ENCODE results near the gene LRRC26.
A peak's percentile ranks its signal among the peaks of the same experiment; 100 is the strongest.

Gene LRRC26

GRCh38 chr9:137182836-137183235 is 13.0 kb upstream of the LRRC26 start:
- DNase-seq (ENCODE audit: low spot score): no peak

GRCh38 chr9:137181680-137182079 is 11.8 kb upstream of the LRRC26 start:
- no peak for DNase-seq (ENCODE audit: low spot score)

- no peak for DNase-seq (ENCODE audit: low spot score)
These were observed 10.6 kb upstream of the LRRC26 start for GRCh38 chr9:137180491-137180890.

GRCh38 chr9:137179761-137180160 is 9.9 kb upstream of the LRRC26 start:
- no peak for DNase-seq (ENCODE audit: low spot score)

GRCh38 chr9:137178939-137179630 is 9.2 kb upstream of the LRRC26 start:
- DNase-seq (ENCODE audit: low spot score): no peak

GRCh38 chr9:137178201-137178938 is 8.5 kb upstream of the LRRC26 start:
- no peak for DNase-seq (ENCODE audit: low spot score)

GRCh38 chr9:137176302-137177182 is 6.7 kb upstream of the LRRC26 start:
- peak; percentile 82 for DNase-seq (ENCODE audit: low spot score)

GRCh38 chr9:137175345-137175961 is 5.6 kb upstream of the LRRC26 start:
- DNase-seq (ENCODE audit: low spot score): peak; percentile 76

GRCh38 chr9:137174722-137175293 is 5.0 kb upstream of the LRRC26 start:
- DNase-seq (ENCODE audit: low spot score): no peak

GRCh38 chr9:137173796-137174664 is 4.2 kb upstream of the LRRC26 start:
- no peak for DNase-seq (ENCODE audit: low spot score)

- DNase-seq (ENCODE audit: low spot score): peak; percentile 48
These were observed 3.3 kb upstream of the LRRC26 start for GRCh38 chr9:137172901-137173795.

- DNase-seq (ENCODE audit: low spot score): no peak
These were observed 1.5 kb upstream of the LRRC26 start for GRCh38 chr9:137171149-137171900.

GRCh38 chr9:137170486-137171148 is 766 bp upstream of the LRRC26 start:
- no peak for DNase-seq (ENCODE audit: low spot score)

- peak; percentile 91 for DNase-seq (ENCODE audit: low spot score)
These were observed 671 bp downstream of the LRRC26 start for GRCh38 chr9:137168904-137169856.

- DNase-seq (ENCODE audit: low spot score): peak; percentile 68
These were observed 1.3 kb downstream of the LRRC26 start for GRCh38 chr9:137168573-137168903.

GRCh38 chr9:137167747-137168572 is 1.9 kb downstream of the LRRC26 start:
- DNase-seq (ENCODE audit: low spot score): peak; percentile 71

Data from D341Med (cell line).